H1 (cell line): ENCODE data around the gene GRIP2. TPM values are rescaled to one million over a fixed set of nuclear protein-coding genes. Genes with fewer than 3 reads are reported as not detected.

Experiments
- CTCF ChIA-PET: fragments of 300-600 bp; sonication (Branson Sonifier 250); formaldehyde crosslinking; loops from one replicate; lab custom pipeline; 2021; ENCODE audit not compliant: partially characterized antibody; lab: Charles Lee
- POLR2A ChIA-PET: fragments of 300-600 bp; sonication (Branson Sonifier 250); formaldehyde crosslinking; loops from one replicate; lab custom pipeline; 2021; ENCODE audit warnings: inconsistent platforms; ENCODE audit not compliant: partially characterized antibody; lab: Charles Lee
- DNase-seq, 2 experiments: peaks; one replicate each; pipeline versions ENCODE4 v3.0.0 to v3.0.0-alpha.2; 2010 to 2022; ENCODE audit warnings: low spot score in 2 of 2, low read depth in 1 of 2, mixed read lengths in 1 of 2
- FAIRE-seq: peaks from 2 replicates; lab custom pipeline; 2011; peaks lifted over from hg19 to GRCh38; lab: Jason Lieb, UNC
- H2AFZ ChIP-seq: 2 replicates; pipeline ENCODE4 v1.8.1; 2012; ENCODE audit warnings: low read length, inconsistent platforms
- H2AK5ac ChIP-seq: 2 replicates; pipeline ENCODE4 v1.6.1; 2013; ENCODE audit warnings: low read depth, low read length
- H2BK120ac ChIP-seq: replicated peaks from 2 replicates; pipeline ENCODE3; 2013; ENCODE audit warnings: low read depth, low read length, inconsistent platforms
- H2BK12ac ChIP-seq: 2 replicates; pipeline ENCODE4 v1.6.1; 2013; ENCODE audit warnings: low read depth, low read length
- H2BK15ac ChIP-seq: 2 replicates; pipeline ENCODE4 v1.6.1; 2013; ENCODE audit warnings: low read length
- H2BK20ac ChIP-seq: 2 replicates; pipeline ENCODE4 v1.6.1; 2013; ENCODE audit warnings: low read length
- H2BK5ac ChIP-seq: 2 replicates; pipeline ENCODE4 v1.6.1; 2013; ENCODE audit warnings: low read depth, low read length
- H3K14ac ChIP-seq: 2 replicates; pipeline ENCODE4 v1.6.1; 2013; ENCODE audit warnings: inconsistent platforms; ENCODE audit not compliant: insufficient read length
- H3K18ac ChIP-seq: 2 replicates; pipeline ENCODE4 v1.6.1; 2013; ENCODE audit warnings: low read length; ENCODE audit errors: extremely low read depth
- H3K23ac ChIP-seq: 2 replicates; pipeline ENCODE4 v1.6.1; 2013; ENCODE audit warnings: inconsistent platforms; ENCODE audit not compliant: insufficient read length
- H3K23me2 ChIP-seq: 2 replicates; pipeline ENCODE4 v1.6.1; 2013; ENCODE audit warnings: low read depth, low read length
- H3K27ac ChIP-seq: 2 replicates; pipeline ENCODE4 v1.6.1; 2011; ENCODE audit warnings: low read depth, low read length, inconsistent platforms
- H3K27me3 ChIP-seq, 4 experiments: replicated peaks in 1 of 4; 1 replicate in 1 of 4; 2 replicates in 3 of 4; pipeline versions ENCODE4 v1.6.1 to v1.8.1; 2011 to 2013; ENCODE audit warnings: low read length in 3 of 4, mild to moderate bottlenecking in 3 of 4, inconsistent platforms in 2 of 4, mixed read lengths in 2 of 4, moderate library complexity in 1 of 4; ENCODE audit not compliant: control insufficient read depth in 3 of 4, insufficient read depth in 3 of 4; ENCODE audit errors: extremely low read depth in 1 of 4
- H3K36me3 ChIP-seq, 4 experiments: 2 replicates each; pipeline versions ENCODE4 v1.6.1 to v1.8.1; 2011 to 2013; ENCODE audit warnings: mild to moderate bottlenecking in 4 of 4, low read length in 3 of 4, moderate library complexity in 2 of 4, control low read depth in 1 of 4, inconsistent platforms in 1 of 4; ENCODE audit not compliant: insufficient read depth in 4 of 4, control insufficient read depth in 2 of 4
- H3K4ac ChIP-seq: replicated peaks from 2 replicates; pipeline ENCODE3; 2013; ENCODE audit warnings: low read length, low read depth, mixed read lengths, inconsistent platforms; ENCODE audit not compliant: insufficient read length
- H3K4me1 ChIP-seq, 4 experiments: replicated peaks in 1 of 4; 1 replicate in 1 of 4; 2 replicates in 3 of 4; pipeline versions ENCODE4 v1.6.1 to v1.8.1; 2011 to 2013; ENCODE audit warnings: low read length in 3 of 4, inconsistent platforms in 2 of 4, mixed read lengths in 1 of 4; ENCODE audit not compliant: insufficient read depth in 4 of 4, control insufficient read depth in 3 of 4
- H3K4me2 ChIP-seq, 2 experiments: 2 replicates each; pipeline versions ENCODE4 v1.6.1 to v1.8.1; 2011 to 2013; ENCODE audit warnings: low read depth in 2 of 2, low read length in 2 of 2, control low read depth in 1 of 2, inconsistent platforms in 1 of 2, mild to moderate bottlenecking in 1 of 2; ENCODE audit not compliant: insufficient read depth in 1 of 2
- H3K4me3 ChIP-seq, 4 experiments: fragments of 200-600, 300-600 bp in 1 of 4; sonication (generic), shearing (Covaris generic), sonication (Bioruptor Twin) in 1 of 4; 2 replicates each; pipeline versions ENCODE4 v1.5.1 to v1.8.1; 2011 to 2016; ENCODE audit warnings: low read length in 4 of 4, low read depth in 3 of 4, control low read depth in 2 of 4, inconsistent platforms in 2 of 4, mild to moderate bottlenecking in 2 of 4, mixed read lengths in 1 of 4, moderate library complexity in 1 of 4; ENCODE audit not compliant: insufficient read depth in 2 of 4; ENCODE audit errors: extremely low read depth in 1 of 4
- H3K56ac ChIP-seq: replicated peaks from 2 replicates; pipeline ENCODE3; 2013; ENCODE audit warnings: low read depth, mild to moderate bottlenecking, mixed read lengths, low read length, inconsistent platforms; ENCODE audit not compliant: insufficient read length
- H3K79me1 ChIP-seq: 2 replicates; pipeline ENCODE4 v1.6.1; 2013; ENCODE audit warnings: low read depth, low read length, control low read depth
- H3K79me2 ChIP-seq, 2 experiments: 2 replicates each; pipeline versions ENCODE4 v1.6.1 to v1.8.1; 2012 to 2013; ENCODE audit warnings: low read length in 2 of 2, mild to moderate bottlenecking in 2 of 2, inconsistent platforms in 1 of 2; ENCODE audit not compliant: insufficient read depth in 2 of 2, control insufficient read depth in 1 of 2
- H3K9ac ChIP-seq, 4 experiments: replicated peaks in 1 of 4; 1 replicate in 1 of 4; 2 replicates in 3 of 4; pipeline versions ENCODE4 v1.6.1 to v1.8.1; 2011 to 2013; ENCODE audit warnings: low read depth in 3 of 4, low read length in 3 of 4, control low read depth in 2 of 4, mild to moderate bottlenecking in 2 of 4, moderate library complexity in 2 of 4, inconsistent platforms in 1 of 4; ENCODE audit errors: extremely low read depth in 1 of 4
- H3K9me3 ChIP-seq, 2 experiments: 2 replicates each; pipeline versions ENCODE4 v1.6.1 to v1.8.1; 2012 to 2013; ENCODE audit warnings: mild to moderate bottlenecking in 2 of 2, moderate library complexity in 2 of 2, control low read depth in 1 of 2, inconsistent platforms in 1 of 2, low read depth in 1 of 2, low read length in 1 of 2, mixed read lengths in 1 of 2; ENCODE audit not compliant: insufficient read depth in 2 of 2
- H4K20me1 ChIP-seq, 2 experiments: replicated peaks in 1 of 2; 2 replicates each; pipeline versions ENCODE3 to v1.8.1; 2011 to 2013; ENCODE audit warnings: inconsistent platforms in 2 of 2, low read length in 2 of 2, mild to moderate bottlenecking in 1 of 2; ENCODE audit not compliant: insufficient read depth in 2 of 2, control insufficient read depth in 1 of 2
- H4K5ac ChIP-seq: 2 replicates; pipeline ENCODE4 v1.6.1; 2013; ENCODE audit warnings: low read length, low read depth, mixed read lengths, inconsistent platforms; ENCODE audit not compliant: insufficient read length
- H4K8ac ChIP-seq: 2 replicates; pipeline ENCODE4 v1.8.0; 2013; ENCODE audit warnings: mild to moderate bottlenecking, moderate library complexity, low read length, inconsistent platforms; ENCODE audit not compliant: insufficient read depth; ENCODE audit errors: extremely low read depth
- H4K91ac ChIP-seq: replicated peaks from 2 replicates; pipeline ENCODE3; 2013; ENCODE audit warnings: low read length, mixed read lengths, inconsistent platforms; ENCODE audit not compliant: insufficient read length
- HDAC2 ChIP-seq, 2 experiments: fragments of 300-600 bp in 1 of 2; sonication (generic) in 1 of 2; IDR thresholded peaks; 2 replicates each; pipeline ENCODE4 v1.6.1; 2011 to 2012; ENCODE audit warnings: low read depth in 2 of 2, low read length in 2 of 2, mild to moderate bottlenecking in 2 of 2, moderate library complexity in 2 of 2, borderline replicate concordance in 1 of 2, inconsistent platforms in 1 of 2
- HDAC6 ChIP-seq: IDR thresholded peaks from one replicate; pipeline ENCODE4 v1.7.1; 2012; ENCODE audit warnings: low read depth, mild to moderate bottlenecking, inconsistent platforms, low read length, moderate library complexity
- KDM1A ChIP-seq: fragments of 200-600, 300-600 bp; sonication (generic); IDR thresholded peaks from 2 replicates; pipeline ENCODE4 v1.7.1; 2016; ENCODE audit warnings: mild to moderate bottlenecking, low read length, borderline replicate concordance
- WGBS, 2 experiments: shearing (Covaris generic) in 1 of 2; methylation state at CpG; one replicate each; pipeline versions ENCODE4 v1.1.6 to v1.1.7; 2013 to 2015; ENCODE audit warnings: low lambda C conversion rate in 2 of 2, mixed read lengths in 2 of 2, inconsistent platforms in 1 of 2, low coverage in 1 of 2, missing lambda C conversion rate in 1 of 2; ENCODE audit not compliant: insufficient replicate concordance in 2 of 2, insufficient coverage in 1 of 2, insufficient read length in 1 of 2; ENCODE audit errors: extremely low coverage in 1 of 2, missing lambda C conversion rate in 1 of 2; 5-methylcytosine and 5-hydroxymethylcytosine counted together
- polyA plus RNA-seq, 7 experiments: library from polyadenylated mRNA; depleted of rRNA in 3 of 7; stranded (reverse) in 5 of 7; unstranded in 2 of 7; fragments of >200 nt in 5 of 7; fragments of 200-250 nt in 2 of 7; gene quantifications; 1 replicate in 5 of 7; 2 replicates in 1 of 7; 4 replicates in 1 of 7; pipeline versions ENCODE4 v1.2.1 to v1.2.3, GENCODE V29; 2011 to 2013; ENCODE audit warnings: missing spikeins in 2 of 7, mixed read lengths in 2 of 7
- total RNA-seq: library from RNA; stranded (reverse); fragmentation: NEBNext Ultra II Directional; extraction: Animal tissue kit (Norgen Biotek cat#: 25700); gene quantifications from 2 replicates; pipeline ENCODE4 v1.2.1, GENCODE V29; 2021

GRIP2 gene
- total and polyA plus RNA-seq, 2 of the 8 experiments (the other 6 are each of a cell fraction or from before 2014, with no cell fraction given) = 2.5 to 6.4 TPM

DNA sequence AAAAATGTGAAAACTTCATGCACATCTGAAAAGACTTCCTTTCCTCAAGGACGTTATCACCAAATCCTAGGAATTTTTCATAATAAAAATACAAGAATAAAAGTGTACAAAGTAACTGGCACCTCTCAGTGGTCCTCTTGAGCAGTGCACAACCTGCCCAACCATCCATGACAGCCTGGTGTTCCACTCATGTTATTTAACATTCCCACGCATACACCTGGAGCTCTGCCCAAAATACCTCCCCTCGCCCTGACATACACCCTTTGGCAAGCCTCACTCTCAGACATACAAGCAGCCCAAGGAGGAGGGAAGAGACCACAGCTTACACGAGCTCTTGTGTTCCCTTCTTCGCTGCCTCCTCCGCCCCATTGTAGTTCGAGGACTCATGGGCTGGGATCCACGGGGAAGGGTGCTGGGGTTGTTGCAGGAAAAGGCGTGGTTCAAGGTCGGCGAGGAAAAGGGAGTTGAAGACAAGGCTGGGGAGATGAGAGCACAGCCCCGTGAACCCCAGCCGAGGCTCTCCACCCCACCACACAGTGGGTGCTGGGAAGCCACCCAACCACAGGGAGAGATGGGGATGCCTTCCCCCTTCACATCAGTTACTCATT, 23.3 kb downstream of the GRIP2 start:
- Histone ChIP-seq H3K79me1 (no peaks in the 10 kb centered on the region), H3K4me3 (no peak overlapping the region), H4K8ac (no peak overlapping the region; the same call in 1 of the 2 replicates), H3K27me3 (no peaks in the 10 kb centered on the region), H3K4me2 (no peak overlapping the region), H4K5ac (no peak overlapping the region), H3K23me2 (no peaks in the 10 kb centered on the region), H3K9me3 (no peaks in the 10 kb centered on the region), H3K23ac (no peak overlapping the region), H2BK12ac (peak overlapping the region; percentile 17; the same call in 1 of the 2 replicates), H3K9ac (no peak overlapping the region), H2BK20ac (no peak overlapping the region), H2AFZ (no peak overlapping the region), H3K27ac (no peak overlapping the region), H2BK5ac (no peak overlapping the region), H4K20me1 (no peaks in the 10 kb centered on the region), H3K14ac (no peak overlapping the region), H2AK5ac (no peak overlapping the region), H3K4me1 (peaks cover 0 to 8% (median 3%) of the 10 kb centered on the region in 4 experiments; a peak in 4 of 7 replicates), H2BK120ac (no peak overlapping the region), H3K18ac (no peak overlapping the region), H2BK15ac (no peak overlapping the region), H3K4ac (no peak overlapping the region), H3K56ac (no peak overlapping the region), H3K79me2 (no peaks in the 10 kb centered on the region), H3K36me3 (no peaks in the 10 kb centered on the region), H4K91ac (peak overlapping the region; percentile 52)
- ChIA-PET CTCF (interaction anchor here (0.6 to 9.5 kb wide), 10 partner anchors 9 to 257 kb away, joined by 3 to 103 read pairs (median 3); no protein-coding TSS in a partner anchor), POLR2A (no interaction called here)
- TF ChIP-seq KDM1A (peak; percentile 70; the same call in 1 of the 2 replicates), HDAC6 (no peak), HDAC2 (IDR thresholded peaks at IDR 0.05; ENCODE audit: borderline replicate concordance in 1 of 2, low read depth in 2 of 2, low read length in 2 of 2) (peak in 1 of 2 experiments; percentile 86; a peak in 1 of 4 replicates)
- no peak for FAIRE-seq
- WGBS, 2 experiments = 94% methylated on average over 10 of the region's 13 CpGs; no CpG with 5 or more reads in 1 of the 2 experiments
- DNase-seq = no peak
